SU-DHL-6 (cell line): ENCODE results near the gene GPR87.

ENCODE experiments used
- EZH2phosphoT487 ChIP-seq: fragments of 200-600 bp; sonication (generic), shearing (Covaris generic); conservative IDR thresholded peaks from 2 replicates; pipeline ENCODE4 v1.6.1; 2018; ENCODE audit warnings: mild to moderate bottlenecking, antibody characterized with exemption, low read length, moderate library complexity, mixed read lengths
- TF ChIP-seq, protein P1 (sequence below): fragments of 200-600 bp; sonication (generic); IDR thresholded peaks from one replicate; pipeline ENCODE4 v1.5.1; 2017; ENCODE audit warnings: antibody characterized with exemption, mild to moderate bottlenecking, low read length, moderate library complexity; ENCODE audit not compliant: insufficient read depth, poor library complexity, severe bottlenecking

DNA sequence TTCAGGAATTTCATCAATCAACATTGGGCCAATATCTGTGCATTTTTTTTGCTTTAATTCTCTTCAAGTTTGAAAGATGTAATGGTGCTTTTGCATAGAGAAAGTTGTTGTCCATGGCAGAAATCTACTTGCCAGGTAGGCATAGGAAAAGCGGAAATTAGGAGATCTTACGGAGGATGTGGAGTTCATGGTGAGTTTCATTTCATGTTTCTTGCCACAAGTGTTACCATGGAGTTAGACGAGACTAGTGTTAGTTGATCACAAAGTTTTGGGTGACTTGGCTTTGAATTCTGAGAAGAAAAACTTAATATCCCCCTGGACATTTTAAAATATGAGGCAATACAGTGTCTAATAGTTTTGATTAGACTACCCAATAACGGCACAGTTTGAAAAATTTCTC, 13.8 kb upstream of the GPR87 start:
- no peak for TF ChIP-seq EZH2phosphoT487
- TF ChIP-seq, protein P1, sequence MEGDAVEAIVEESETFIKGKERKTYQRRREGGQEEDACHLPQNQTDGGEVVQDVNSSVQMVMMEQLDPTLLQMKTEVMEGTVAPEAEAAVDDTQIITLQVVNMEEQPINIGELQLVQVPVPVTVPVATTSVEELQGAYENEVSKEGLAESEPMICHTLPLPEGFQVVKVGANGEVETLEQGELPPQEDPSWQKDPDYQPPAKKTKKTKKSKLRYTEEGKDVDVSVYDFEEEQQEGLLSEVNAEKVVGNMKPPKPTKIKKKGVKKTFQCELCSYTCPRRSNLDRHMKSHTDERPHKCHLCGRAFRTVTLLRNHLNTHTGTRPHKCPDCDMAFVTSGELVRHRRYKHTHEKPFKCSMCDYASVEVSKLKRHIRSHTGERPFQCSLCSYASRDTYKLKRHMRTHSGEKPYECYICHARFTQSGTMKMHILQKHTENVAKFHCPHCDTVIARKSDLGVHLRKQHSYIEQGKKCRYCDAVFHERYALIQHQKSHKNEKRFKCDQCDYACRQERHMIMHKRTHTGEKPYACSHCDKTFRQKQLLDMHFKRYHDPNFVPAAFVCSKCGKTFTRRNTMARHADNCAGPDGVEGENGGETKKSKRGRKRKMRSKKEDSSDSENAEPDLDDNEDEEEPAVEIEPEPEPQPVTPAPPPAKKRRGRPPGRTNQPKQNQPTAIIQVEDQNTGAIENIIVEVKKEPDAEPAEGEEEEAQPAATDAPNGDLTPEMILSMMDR: no peak
